Tibial nerve (tissue), 4 donors: ENCODE data around the gene GDF9. TPM values are rescaled to one million over a fixed set of nuclear protein-coding genes. Genes with fewer than 3 reads are reported as not detected.
A peak's percentile ranks its signal among the peaks of the same experiment; 100 is the strongest.

Experiments used
- DNase-seq, 2 donors: peaks; one replicate each; pipeline ENCODE4 v3.0.0-alpha.2; 2019; ENCODE audit warnings: low spot score in 2 of 2
- H3K27ac ChIP-seq, 4 donors: fragments of 200-600 bp; sonication (generic) in 3 of 4; one replicate each; pipeline ENCODE4 v1.5.1; 2017 to 2019; ENCODE audit warnings: mild to moderate bottlenecking in 1 of 4
- H3K27me3 ChIP-seq, 2 donors: fragments of 200-600 bp; sonication (generic) in 1 of 2; one replicate each; pipeline versions ENCODE4 v1.5.1 to v1.6.0; 2017 to 2019
- H3K36me3 ChIP-seq, 3 donors: fragments of 200-600 bp; sonication (generic); one replicate each; pipeline ENCODE4 v1.5.1; 2018 to 2019
- H3K4me1 ChIP-seq, 4 donors: fragments of 200-600 bp; sonication (generic) in 3 of 4; one replicate each; pipeline ENCODE4 v1.5.1; 2017 to 2019
- H3K4me3 ChIP-seq, 4 donors: fragments of 200-600 bp; sonication (generic) in 3 of 4; one replicate each; pipeline ENCODE4 v1.5.1; 2017 to 2019; ENCODE audit warnings: mild to moderate bottlenecking in 1 of 4, moderate library complexity in 1 of 4
- H3K9me3 ChIP-seq, 4 donors: fragments of 200-600 bp; sonication (generic) in 3 of 4; one replicate each; pipeline ENCODE4 v1.5.1; 2017 to 2019
- EP300 ChIP-seq, 2 donors: sonication (generic); formaldehyde crosslinking; IDR thresholded peaks; one replicate each; pipeline ENCODE4 v1.6.1; 2017; ENCODE audit warnings: antibody characterized with exemption in 2 of 2, mild to moderate bottlenecking in 1 of 2
- POLR2A ChIP-seq, 2 donors: fragments of 450-650 bp; IDR thresholded peaks; one replicate each; pipeline ENCODE4 v1.6.1; 2017; ENCODE audit warnings: antibody characterized with exemption in 2 of 2, mild to moderate bottlenecking in 2 of 2, moderate library complexity in 2 of 2
- WGBS, 2 donors: methylation state at CpG; one replicate each; pipeline ENCODE4 v1.1.5; 2018; 5-methylcytosine and 5-hydroxymethylcytosine counted together
- total RNA-seq, 4 donors: library from RNA; depleted of rRNA; stranded (reverse); fragments of >200 nt; gene quantifications; one replicate each; pipeline ENCODE4 v1.1.0, GENCODE V29; 2016
- TF ChIP-seq, protein P1 (sequence below), 5 experiments: fragments of 200-600 bp in 3 of 5; fragments of 450-650 bp in 2 of 5; sonication (generic) in 3 of 5; IDR thresholded peaks; one replicate each; pipeline ENCODE4 v1.5.1; 2016 to 2019; ENCODE audit warnings: antibody characterized with exemption in 5 of 5, mild to moderate bottlenecking in 3 of 5, moderate library complexity in 2 of 5

The GDF9 gene
- total RNA-seq, 4 donors from 2014 or later, result 0.44 to 0.60 TPM; not detected in 2

DNA sequence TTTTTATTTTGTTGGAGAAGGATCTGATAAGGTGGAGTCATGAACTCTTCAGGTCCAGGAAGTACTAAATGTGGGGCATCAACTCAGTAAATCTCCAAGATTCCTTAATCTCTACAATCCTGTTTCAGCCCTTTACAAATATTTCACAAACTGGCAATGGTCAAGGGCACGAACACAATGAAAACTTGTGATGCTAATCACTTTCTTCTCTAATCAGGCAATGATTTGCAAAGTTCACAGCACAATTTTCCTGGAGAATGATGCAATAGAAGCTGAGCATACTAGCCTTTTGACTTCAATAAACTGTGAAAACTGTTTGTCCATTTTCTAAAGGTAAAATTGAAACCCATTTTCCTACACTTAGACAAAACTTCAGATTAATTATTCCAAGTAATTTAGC lies 16.9 kb downstream of the GDF9 start:
- H3K36me3 ChIP-seq, result no peaks in the 10 kb centered on the region
- 48 to 58% methylated on average over 1 of the region's 1 CpG for WGBS, 2 donors

DNA sequence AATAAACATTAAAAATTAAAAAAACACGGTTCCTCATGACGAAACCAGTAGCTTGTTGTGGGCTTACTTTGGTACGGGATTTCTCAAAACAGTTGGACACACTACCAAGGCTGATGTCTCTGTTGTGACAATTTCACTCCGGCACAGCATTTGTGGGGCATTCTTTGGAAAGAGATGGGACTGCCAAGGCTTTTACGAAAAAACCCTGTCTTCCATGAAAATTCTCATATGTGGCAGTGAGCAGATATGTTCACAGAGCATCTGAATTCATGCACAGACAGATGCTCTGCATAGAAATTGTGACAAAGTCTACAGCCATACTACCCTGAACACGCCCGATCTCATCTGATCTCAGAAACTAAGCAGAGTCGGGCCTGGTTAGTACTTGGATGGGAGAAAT lies 18.0 kb downstream of the GDF9 start:
- TF ChIP-seq POLR2A (IDR thresholded peaks at IDR 0.05), result no peak
- TF ChIP-seq, protein P1, sequence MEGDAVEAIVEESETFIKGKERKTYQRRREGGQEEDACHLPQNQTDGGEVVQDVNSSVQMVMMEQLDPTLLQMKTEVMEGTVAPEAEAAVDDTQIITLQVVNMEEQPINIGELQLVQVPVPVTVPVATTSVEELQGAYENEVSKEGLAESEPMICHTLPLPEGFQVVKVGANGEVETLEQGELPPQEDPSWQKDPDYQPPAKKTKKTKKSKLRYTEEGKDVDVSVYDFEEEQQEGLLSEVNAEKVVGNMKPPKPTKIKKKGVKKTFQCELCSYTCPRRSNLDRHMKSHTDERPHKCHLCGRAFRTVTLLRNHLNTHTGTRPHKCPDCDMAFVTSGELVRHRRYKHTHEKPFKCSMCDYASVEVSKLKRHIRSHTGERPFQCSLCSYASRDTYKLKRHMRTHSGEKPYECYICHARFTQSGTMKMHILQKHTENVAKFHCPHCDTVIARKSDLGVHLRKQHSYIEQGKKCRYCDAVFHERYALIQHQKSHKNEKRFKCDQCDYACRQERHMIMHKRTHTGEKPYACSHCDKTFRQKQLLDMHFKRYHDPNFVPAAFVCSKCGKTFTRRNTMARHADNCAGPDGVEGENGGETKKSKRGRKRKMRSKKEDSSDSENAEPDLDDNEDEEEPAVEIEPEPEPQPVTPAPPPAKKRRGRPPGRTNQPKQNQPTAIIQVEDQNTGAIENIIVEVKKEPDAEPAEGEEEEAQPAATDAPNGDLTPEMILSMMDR (IDR thresholded peaks at IDR 0.05), result no peak
- DNase-seq, result no peak
- no peaks in the 10 kb centered on the region for H3K4me1 ChIP-seq
- no peak overlapping the region for H3K4me3 ChIP-seq
- 91 to 92% methylated on average over 8 of the region's 8 CpGs for WGBS, 2 donors
- no peak overlapping the region for H3K27ac ChIP-seq
- no peaks in the 10 kb centered on the region for H3K36me3 ChIP-seq
- no peaks in the 10 kb centered on the region for H3K27me3 ChIP-seq
- no peaks in the 10 kb centered on the region for H3K9me3 ChIP-seq

More for the DNA sequence above, 16.9 kb downstream of the GDF9 start:
- Histone ChIP-seq H3K4me3 (no peak overlapping the region), H3K27ac (no peak overlapping the region), H3K4me1 (no peaks in the 10 kb centered on the region), H3K9me3 (no peaks in the 10 kb centered on the region), H3K27me3 (no peaks in the 10 kb centered on the region)
- no peak for DNase-seq
- TF ChIP-seq EP300 (IDR thresholded peaks at IDR 0.05) (no peak), POLR2A (IDR thresholded peaks at IDR 0.05) (no peak)
- TF ChIP-seq, protein P1 (IDR thresholded peaks at IDR 0.05), result no peak

- H3K27ac ChIP-seq, result no peak overlapping the region
- H3K4me1 ChIP-seq, result no peaks in the 10 kb centered on the region
Observed at GRCh38 chr5:132841305-132841704, 25.0 kb downstream of the GDF9 start.

GRCh38 chr5:132840896-132841295 lies 25.4 kb downstream of the GDF9 start:
- no peak overlapping the region for H3K4me3 ChIP-seq
- no peaks in the 10 kb centered on the region for H3K4me1 ChIP-seq
- no peak for DNase-seq
- no peaks in the 10 kb centered on the region for H3K27me3 ChIP-seq
- no peaks in the 10 kb centered on the region for H3K36me3 ChIP-seq
- TF ChIP-seq, protein P1 (IDR thresholded peaks at IDR 0.05), result no peak
- H3K9me3 ChIP-seq, result no peaks in the 10 kb centered on the region
- peak overlapping the region in 1 of 4 donors; percentile 40 for H3K27ac ChIP-seq
- 65 to 68% methylated on average over 1 of the region's 1 CpG for WGBS, 2 donors

More at GRCh38 chr5:132841305-132841704, 25.0 kb downstream of the GDF9 start:
- TF ChIP-seq POLR2A (IDR thresholded peaks at IDR 0.05), result no peak
- no peak for TF ChIP-seq EP300 (IDR thresholded peaks at IDR 0.05)
- TF ChIP-seq, protein P1 (IDR thresholded peaks at IDR 0.05), result no peak
- Histone ChIP-seq H3K27me3 (no peaks in the 10 kb centered on the region), H3K9me3 (no peaks in the 10 kb centered on the region), H3K36me3 (no peaks in the 10 kb centered on the region), H3K4me3 (no peak overlapping the region)
- DNase-seq, result no peak
- 87 to 93% methylated on average over 4 of the region's 4 CpGs for WGBS, 2 donors

- 78 to 80% methylated on average over 3 of the region's 3 CpGs for WGBS, 2 donors
- no peaks in the 10 kb centered on the region for H3K4me1 ChIP-seq
- no peaks in the 10 kb centered on the region for H3K36me3 ChIP-seq
- no peak overlapping the region for H3K4me3 ChIP-seq
- no peak for TF ChIP-seq POLR2A (IDR thresholded peaks at IDR 0.05)
- no peak for TF ChIP-seq EP300 (IDR thresholded peaks at IDR 0.05)
- TF ChIP-seq, protein P1 (IDR thresholded peaks at IDR 0.05), result no peak
- no peaks in the 10 kb centered on the region for H3K9me3 ChIP-seq
- no peaks in the 10 kb centered on the region for H3K27me3 ChIP-seq
- peak overlapping the region in 2 of 4 donors; percentile 39 to 40 for H3K27ac ChIP-seq
- DNase-seq, result no peak
Observed at GRCh38 chr5:132840313-132840712, 26.0 kb downstream of the GDF9 start.
